KMS-11 (cell line): ENCODE measurements around the gene POMC.

ENCODE experiments used
- H2AFZ ChIP-seq: fragments of 200-600 bp; sonication (generic); 2 replicates; pipeline ENCODE4 v1.6.1; 2016; ENCODE audit warnings: antibody characterized with exemption, mixed run types, low read depth
- H3K27ac ChIP-seq: fragments of 200-600 bp; sonication (generic); 2 replicates; pipeline ENCODE4 v1.6.1; 2016; ENCODE audit warnings: mild to moderate bottlenecking, mixed run types
- H3K27me3 ChIP-seq: fragments of 200-600 bp; sonication (generic); 2 replicates; pipeline ENCODE4 v1.6.1; 2017; ENCODE audit warnings: mild to moderate bottlenecking, low read depth, mixed run types, moderate library complexity; ENCODE audit not compliant: insufficient read depth
- H3K36me3 ChIP-seq: fragments of 200-600 bp; sonication (generic); 2 replicates; pipeline ENCODE4 v1.6.1; 2017; ENCODE audit warnings: mild to moderate bottlenecking, mixed run types; ENCODE audit not compliant: insufficient read depth
- H3K4me1 ChIP-seq: fragments of 200-600 bp; sonication (generic); 2 replicates; pipeline ENCODE4 v1.6.1; 2016; ENCODE audit warnings: mild to moderate bottlenecking, low read depth, mixed run types; ENCODE audit not compliant: poor library complexity, severe bottlenecking
- H3K4me2 ChIP-seq: fragments of 200-600 bp; sonication (generic); 2 replicates; pipeline ENCODE4 v1.7.0; 2016; ENCODE audit warnings: mild to moderate bottlenecking, mixed run types
- H3K4me3 ChIP-seq: fragments of 200-600 bp; sonication (generic); IDR thresholded peaks from 2 replicates; pipeline ENCODE4 v1.6.1; 2017; ENCODE audit warnings: low read depth, low read length, mixed read lengths; ENCODE audit not compliant: insufficient read depth
- H3K79me2 ChIP-seq: fragments of 200-600 bp; sonication (generic); 2 replicates; pipeline ENCODE4 v1.6.1; 2016; ENCODE audit warnings: low read depth, mixed run types; ENCODE audit not compliant: insufficient read depth
- H3K9ac ChIP-seq: fragments of 200-600 bp; sonication (generic); 2 replicates; pipeline ENCODE4 v1.6.1; 2016; ENCODE audit warnings: mild to moderate bottlenecking, mixed run types
- H4K20me1 ChIP-seq: fragments of 200-600 bp; sonication (generic); 2 replicates; pipeline ENCODE4 v1.6.1; 2016; ENCODE audit warnings: mild to moderate bottlenecking, mixed run types; ENCODE audit not compliant: insufficient read depth
- TF ChIP-seq, protein P1 (sequence below): fragments of 200-600 bp; sonication (generic); conservative IDR thresholded peaks from 2 replicates; pipeline ENCODE4 v1.6.1; 2017; ENCODE audit warnings: low read depth, mild to moderate bottlenecking, antibody characterized with exemption, low read length, moderate library complexity, mixed read lengths

POMC gene

DNA sequence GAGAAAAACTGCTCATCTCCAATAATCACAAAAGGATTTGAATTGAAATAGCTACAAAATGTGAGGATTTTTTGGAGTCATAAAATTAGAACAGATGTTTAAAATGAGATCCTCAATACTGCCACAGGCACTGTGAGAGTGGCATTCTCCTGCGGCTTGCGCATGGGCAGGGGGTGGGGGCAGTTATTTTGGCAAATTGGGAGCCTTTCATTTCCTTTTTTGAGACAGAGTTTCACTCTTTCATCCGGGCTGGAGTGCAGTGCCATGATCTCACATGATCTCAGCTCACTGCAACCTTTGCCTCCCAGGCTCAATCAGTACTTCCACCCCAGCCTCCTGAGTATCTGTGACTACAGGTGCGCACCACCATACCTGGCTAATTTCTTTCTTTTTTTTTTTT is 42.4 kb downstream of the POMC start:
- Histone ChIP-seq H3K4me2 (no peak overlapping the region), H3K79me2 (no peaks in the 10 kb centered on the region), H3K27ac (no peak overlapping the region), H3K9ac (no peak overlapping the region), H3K36me3 (no peaks in the 10 kb centered on the region), H3K4me3 (no peak overlapping the region), H3K27me3 (no peaks in the 10 kb centered on the region), H4K20me1 (no peaks in the 10 kb centered on the region), H3K4me1 (peaks cover 3% of the 10 kb centered on the region), H2AFZ (no peak overlapping the region)
- TF ChIP-seq, protein P1, sequence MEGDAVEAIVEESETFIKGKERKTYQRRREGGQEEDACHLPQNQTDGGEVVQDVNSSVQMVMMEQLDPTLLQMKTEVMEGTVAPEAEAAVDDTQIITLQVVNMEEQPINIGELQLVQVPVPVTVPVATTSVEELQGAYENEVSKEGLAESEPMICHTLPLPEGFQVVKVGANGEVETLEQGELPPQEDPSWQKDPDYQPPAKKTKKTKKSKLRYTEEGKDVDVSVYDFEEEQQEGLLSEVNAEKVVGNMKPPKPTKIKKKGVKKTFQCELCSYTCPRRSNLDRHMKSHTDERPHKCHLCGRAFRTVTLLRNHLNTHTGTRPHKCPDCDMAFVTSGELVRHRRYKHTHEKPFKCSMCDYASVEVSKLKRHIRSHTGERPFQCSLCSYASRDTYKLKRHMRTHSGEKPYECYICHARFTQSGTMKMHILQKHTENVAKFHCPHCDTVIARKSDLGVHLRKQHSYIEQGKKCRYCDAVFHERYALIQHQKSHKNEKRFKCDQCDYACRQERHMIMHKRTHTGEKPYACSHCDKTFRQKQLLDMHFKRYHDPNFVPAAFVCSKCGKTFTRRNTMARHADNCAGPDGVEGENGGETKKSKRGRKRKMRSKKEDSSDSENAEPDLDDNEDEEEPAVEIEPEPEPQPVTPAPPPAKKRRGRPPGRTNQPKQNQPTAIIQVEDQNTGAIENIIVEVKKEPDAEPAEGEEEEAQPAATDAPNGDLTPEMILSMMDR, result no peak

GRCh38 chr2:25125189-25125588 is 43.2 kb downstream of the POMC start:
- Histone ChIP-seq H3K9ac (no peak overlapping the region), H3K27me3 (no peaks in the 10 kb centered on the region), H3K36me3 (no peaks in the 10 kb centered on the region), H3K4me1 (peaks cover 3% of the 10 kb centered on the region), H3K79me2 (no peaks in the 10 kb centered on the region), H4K20me1 (no peaks in the 10 kb centered on the region), H3K4me2 (no peak overlapping the region), H2AFZ (no peak overlapping the region), H3K4me3 (no peak overlapping the region), H3K27ac (no peak overlapping the region)
- TF ChIP-seq, protein P1, result no peak

DNA sequence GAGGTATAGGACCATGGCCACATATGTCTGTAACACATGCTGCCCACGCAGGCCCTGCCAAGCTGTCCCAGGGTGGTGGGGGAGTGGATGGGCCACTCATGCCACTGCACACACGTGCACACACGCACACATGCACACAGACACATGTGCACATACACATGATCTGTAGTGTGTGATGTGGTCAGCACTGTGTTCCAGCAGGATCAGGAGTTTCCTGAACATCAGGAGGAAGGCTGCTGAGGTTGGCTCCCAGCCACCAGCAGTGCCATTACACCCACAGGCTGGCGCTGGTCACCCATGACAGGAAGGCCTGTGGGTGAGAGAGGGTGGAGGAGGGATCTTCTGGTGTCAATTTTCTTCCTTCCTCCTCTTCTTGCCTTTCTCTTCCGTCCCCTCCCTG is 44.7 kb downstream of the POMC start:
- no peaks in the 10 kb centered on the region for H3K36me3 ChIP-seq
- H3K27ac ChIP-seq, result no peak overlapping the region
- TF ChIP-seq, protein P1, result no peak

GRCh38 chr2:25122367-25122766 is 46.0 kb downstream of the POMC start:
- Histone ChIP-seq H3K4me3 (no peak overlapping the region), H3K27ac (no peak overlapping the region), H3K36me3 (no peaks in the 10 kb centered on the region), H4K20me1 (no peaks in the 10 kb centered on the region), H3K4me2 (no peak overlapping the region), H3K79me2 (no peaks in the 10 kb centered on the region), H3K9ac (no peak overlapping the region), H3K4me1 (no peaks in the 10 kb centered on the region), H2AFZ (no peak overlapping the region), H3K27me3 (no peaks in the 10 kb centered on the region)
- TF ChIP-seq, protein P1, result no peak

More for the DNA sequence above, 44.7 kb downstream of the POMC start:
- H3K79me2 ChIP-seq, result no peaks in the 10 kb centered on the region
- H3K9ac ChIP-seq, result no peak overlapping the region
- H3K4me3 ChIP-seq, result no peak overlapping the region
- no peaks in the 10 kb centered on the region for H3K4me1 ChIP-seq
- no peaks in the 10 kb centered on the region for H4K20me1 ChIP-seq
- no peak overlapping the region for H2AFZ ChIP-seq
- no peak overlapping the region for H3K4me2 ChIP-seq
- H3K27me3 ChIP-seq, result no peaks in the 10 kb centered on the region

DNA sequence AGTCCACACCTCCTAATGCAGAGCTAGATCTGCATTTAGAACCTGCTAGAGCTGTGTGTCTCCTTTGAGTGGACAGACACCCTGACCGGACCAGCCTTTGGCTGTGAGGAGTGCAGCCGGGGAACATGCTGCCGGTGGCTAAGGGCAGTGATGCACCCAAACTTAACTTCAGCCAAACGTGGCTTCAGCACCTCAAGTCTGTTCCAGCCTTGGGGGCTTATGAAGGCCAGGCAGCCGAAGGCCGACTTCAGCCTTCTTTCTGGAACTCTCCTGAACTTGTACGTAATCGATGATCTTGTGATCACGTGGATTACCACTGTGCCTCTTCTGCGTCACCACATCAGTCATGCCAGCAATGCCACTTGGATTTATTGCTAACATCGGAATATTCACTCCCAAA is 49.1 kb downstream of the POMC start:
- Histone ChIP-seq H3K4me2 (no peak overlapping the region), H3K27me3 (no peaks in the 10 kb centered on the region), H3K4me1 (no peaks in the 10 kb centered on the region), H3K79me2 (no peaks in the 10 kb centered on the region), H3K36me3 (no peaks in the 10 kb centered on the region), H3K27ac (no peak overlapping the region), H3K4me3 (no peak overlapping the region), H2AFZ (no peak overlapping the region), H3K9ac (no peak overlapping the region), H4K20me1 (no peaks in the 10 kb centered on the region)
- TF ChIP-seq, protein P1, result no peak
